GM12878 (cell line): Measurements from ENCODE around the gene TRDN.

Experiments
- ATF7 ChIP-seq: fragments of 450-650 bp; IDR thresholded peaks from 2 replicates; pipeline ENCODE4 v1.6.1; 2016; ENCODE audit warnings: low read depth, mild to moderate bottlenecking
- BCL11A ChIP-seq: IDR thresholded peaks from 2 replicates; pipeline ENCODE4 v1.6.1; 2011; ENCODE audit warnings: low read depth, low read length
- CBFB ChIP-seq: IDR thresholded peaks from 2 replicates; pipeline ENCODE4 v1.6.1; 2016; ENCODE audit warnings: antibody characterized with exemption, low read depth
- CHD1 ChIP-seq: IDR thresholded peaks from 2 replicates; pipeline ENCODE4 v1.6.1; 2012; ENCODE audit warnings: low read depth, low read length, improper control_type of control experiment
- E2F4 ChIP-seq: IDR thresholded peaks from 2 replicates; pipeline ENCODE4 v1.6.1; 2012; ENCODE audit warnings: low read depth, low read length, improper control_type of control experiment
- E4F1 ChIP-seq: fragments of 450-650 bp; IDR thresholded peaks from 2 replicates; pipeline ENCODE4 v1.6.1; 2018; ENCODE audit warnings: borderline replicate concordance, mild to moderate bottlenecking; ENCODE audit not compliant: partially characterized antibody
- RCOR1 ChIP-seq: conservative IDR thresholded peaks from 2 replicates; pipeline ENCODE4 v1.6.1; 2012; ENCODE audit warnings: low read depth, low read length, improper control_type of control experiment
- ZNF592 ChIP-seq: fragments of 450-650 bp; IDR thresholded peaks from 2 replicates; pipeline ENCODE4 v1.6.1; 2017; ENCODE audit warnings: mild to moderate bottlenecking, moderate library complexity
- TF ChIP-seq, protein P1 (sequence below), 3 experiments: IDR thresholded peaks in 2 of 3; conservative IDR thresholded peaks in 1 of 3; 2 replicates each; pipeline ENCODE4 v1.5.1; 2011; ENCODE audit warnings: low read depth in 3 of 3, low read length in 3 of 3, mild to moderate bottlenecking in 3 of 3, control low read depth in 2 of 3, moderate library complexity in 2 of 3, inconsistent platforms in 1 of 3, mixed read lengths in 1 of 3; ENCODE audit not compliant: control insufficient read depth in 2 of 3, insufficient read depth in 1 of 3; ENCODE audit errors: extremely low read depth in 1 of 3

GRCh38 chr6:123420512-123420911 lies 216.2 kb downstream of the TRDN start:
- TF ChIP-seq BCL11A (no peak), CHD1 (no peak), CBFB (no peak), ATF7 (no peak), E2F4 (no peak), ZNF592 (no peak), E4F1 (no peak), RCOR1 (no peak)
- TF ChIP-seq, protein P1, sequence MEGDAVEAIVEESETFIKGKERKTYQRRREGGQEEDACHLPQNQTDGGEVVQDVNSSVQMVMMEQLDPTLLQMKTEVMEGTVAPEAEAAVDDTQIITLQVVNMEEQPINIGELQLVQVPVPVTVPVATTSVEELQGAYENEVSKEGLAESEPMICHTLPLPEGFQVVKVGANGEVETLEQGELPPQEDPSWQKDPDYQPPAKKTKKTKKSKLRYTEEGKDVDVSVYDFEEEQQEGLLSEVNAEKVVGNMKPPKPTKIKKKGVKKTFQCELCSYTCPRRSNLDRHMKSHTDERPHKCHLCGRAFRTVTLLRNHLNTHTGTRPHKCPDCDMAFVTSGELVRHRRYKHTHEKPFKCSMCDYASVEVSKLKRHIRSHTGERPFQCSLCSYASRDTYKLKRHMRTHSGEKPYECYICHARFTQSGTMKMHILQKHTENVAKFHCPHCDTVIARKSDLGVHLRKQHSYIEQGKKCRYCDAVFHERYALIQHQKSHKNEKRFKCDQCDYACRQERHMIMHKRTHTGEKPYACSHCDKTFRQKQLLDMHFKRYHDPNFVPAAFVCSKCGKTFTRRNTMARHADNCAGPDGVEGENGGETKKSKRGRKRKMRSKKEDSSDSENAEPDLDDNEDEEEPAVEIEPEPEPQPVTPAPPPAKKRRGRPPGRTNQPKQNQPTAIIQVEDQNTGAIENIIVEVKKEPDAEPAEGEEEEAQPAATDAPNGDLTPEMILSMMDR (IDR thresholded peaks at IDR 0.05 in 2 of 3, conservative IDR thresholded peaks at IDR 0.05 in 1 of 3; ENCODE audit: control insufficient read depth in 2 of 3, extremely low read depth in 1 of 3, insufficient read depth in 1 of 3, low read depth in 3 of 3, low read length in 3 of 3) = no peak
